Measurements from ENCODE around the gene HLA-DPA1.

Gene HLA-DPA1

GRCh38 chr6:33061987-33062386, 11.5 kb downstream of the HLA-DPA1 start:
- no peak for DNase-seq

- DNase-seq: no peak
These were observed 16.0 kb downstream of the HLA-DPA1 start for GRCh38 chr6:33057222-33058150.

- DNase-seq: no peak
These were observed 20.2 kb downstream of the HLA-DPA1 start for GRCh38 chr6:33053230-33053629.

GRCh38 chr6:33052627-33053026, 20.8 kb downstream of the HLA-DPA1 start:
- no peak for DNase-seq

- no peak for DNase-seq
These were observed 23.2 kb downstream of the HLA-DPA1 start for GRCh38 chr6:33050014-33050810.

GRCh38 chr6:33049323-33050013, 24.0 kb downstream of the HLA-DPA1 start:
- DNase-seq: no peak

GRCh38 chr6:33040157-33040556, 33.3 kb downstream of the HLA-DPA1 start:
- DNase-seq: no peak

- no peak for DNase-seq
These were observed 36.9 kb downstream of the HLA-DPA1 start for GRCh38 chr6:33036535-33036934.

GRCh38 chr6:33034554-33034953, 38.9 kb downstream of the HLA-DPA1 start:
- DNase-seq: no peak

- DNase-seq: no peak
These were observed 43.2 kb downstream of the HLA-DPA1 start for GRCh38 chr6:33030245-33030644.

GRCh38 chr6:33029328-33030184, 43.9 kb downstream of the HLA-DPA1 start:
- DNase-seq: no peak

GRCh38 chr6:33028220-33028849, 45.1 kb downstream of the HLA-DPA1 start:
- DNase-seq: no peak

- no peak for DNase-seq
These were observed 48.9 kb downstream of the HLA-DPA1 start for GRCh38 chr6:33024521-33024920.

- no peak for DNase-seq
These were observed 49.9 kb downstream of the HLA-DPA1 start for GRCh38 chr6:33023536-33023935.

GRCh38 chr6:33021917-33022316, 51.5 kb downstream of the HLA-DPA1 start:
- no peak for DNase-seq

- no peak for DNase-seq
These were observed 54.1 kb downstream of the HLA-DPA1 start for GRCh38 chr6:33019372-33019771.

- DNase-seq: no peak
These were observed 54.5 kb downstream of the HLA-DPA1 start for GRCh38 chr6:33018904-33019303.

GRCh38 chr6:33018418-33018817, 55.0 kb downstream of the HLA-DPA1 start:
- DNase-seq: no peak

GRCh38 chr6:33017694-33018353, 55.6 kb downstream of the HLA-DPA1 start:
- DNase-seq: no peak

- DNase-seq: no peak
These were observed 56.4 kb downstream of the HLA-DPA1 start for GRCh38 chr6:33017018-33017417.

GRCh38 chr6:33015798-33016197, 57.7 kb downstream of the HLA-DPA1 start:
- no peak for DNase-seq
